ENCODE results near the gene SHH.

DNA sequence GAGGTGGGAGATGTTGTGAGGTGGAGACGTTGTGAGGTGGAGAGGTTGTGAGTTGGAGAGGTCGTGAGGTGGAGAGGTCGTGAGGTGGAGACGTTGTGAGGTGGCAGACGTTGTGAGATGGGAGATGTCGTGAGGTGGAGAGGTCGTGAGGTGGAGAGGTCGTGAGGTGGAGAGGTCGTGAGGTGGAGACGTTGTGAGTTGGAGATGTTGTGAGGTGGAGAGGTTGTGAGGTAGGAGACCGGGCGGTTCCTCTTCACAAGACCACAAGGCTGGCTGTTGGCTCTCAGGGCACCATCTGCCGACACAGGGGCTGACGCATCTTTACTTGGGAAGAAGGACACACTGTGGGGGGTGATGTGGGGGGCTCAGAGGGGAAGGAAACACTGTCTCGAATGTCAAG lies 34.7 kb upstream of the SHH start:
- TF ChIP-seq, protein P1, sequence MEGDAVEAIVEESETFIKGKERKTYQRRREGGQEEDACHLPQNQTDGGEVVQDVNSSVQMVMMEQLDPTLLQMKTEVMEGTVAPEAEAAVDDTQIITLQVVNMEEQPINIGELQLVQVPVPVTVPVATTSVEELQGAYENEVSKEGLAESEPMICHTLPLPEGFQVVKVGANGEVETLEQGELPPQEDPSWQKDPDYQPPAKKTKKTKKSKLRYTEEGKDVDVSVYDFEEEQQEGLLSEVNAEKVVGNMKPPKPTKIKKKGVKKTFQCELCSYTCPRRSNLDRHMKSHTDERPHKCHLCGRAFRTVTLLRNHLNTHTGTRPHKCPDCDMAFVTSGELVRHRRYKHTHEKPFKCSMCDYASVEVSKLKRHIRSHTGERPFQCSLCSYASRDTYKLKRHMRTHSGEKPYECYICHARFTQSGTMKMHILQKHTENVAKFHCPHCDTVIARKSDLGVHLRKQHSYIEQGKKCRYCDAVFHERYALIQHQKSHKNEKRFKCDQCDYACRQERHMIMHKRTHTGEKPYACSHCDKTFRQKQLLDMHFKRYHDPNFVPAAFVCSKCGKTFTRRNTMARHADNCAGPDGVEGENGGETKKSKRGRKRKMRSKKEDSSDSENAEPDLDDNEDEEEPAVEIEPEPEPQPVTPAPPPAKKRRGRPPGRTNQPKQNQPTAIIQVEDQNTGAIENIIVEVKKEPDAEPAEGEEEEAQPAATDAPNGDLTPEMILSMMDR (tag by site-specific recombination; IDR thresholded peaks at IDR 0.05) = no peak
- TF ChIP-seq ZNF416 (tag by site-specific recombination; IDR thresholded peaks at IDR 0.05) (no peak), ZNF629 (tag by site-specific recombination; IDR thresholded peaks at IDR 0.05) (no peak), GLI4 (tag by site-specific recombination; IDR thresholded peaks at IDR 0.05) (no peak)
- TF ChIP-seq, protein P2, sequence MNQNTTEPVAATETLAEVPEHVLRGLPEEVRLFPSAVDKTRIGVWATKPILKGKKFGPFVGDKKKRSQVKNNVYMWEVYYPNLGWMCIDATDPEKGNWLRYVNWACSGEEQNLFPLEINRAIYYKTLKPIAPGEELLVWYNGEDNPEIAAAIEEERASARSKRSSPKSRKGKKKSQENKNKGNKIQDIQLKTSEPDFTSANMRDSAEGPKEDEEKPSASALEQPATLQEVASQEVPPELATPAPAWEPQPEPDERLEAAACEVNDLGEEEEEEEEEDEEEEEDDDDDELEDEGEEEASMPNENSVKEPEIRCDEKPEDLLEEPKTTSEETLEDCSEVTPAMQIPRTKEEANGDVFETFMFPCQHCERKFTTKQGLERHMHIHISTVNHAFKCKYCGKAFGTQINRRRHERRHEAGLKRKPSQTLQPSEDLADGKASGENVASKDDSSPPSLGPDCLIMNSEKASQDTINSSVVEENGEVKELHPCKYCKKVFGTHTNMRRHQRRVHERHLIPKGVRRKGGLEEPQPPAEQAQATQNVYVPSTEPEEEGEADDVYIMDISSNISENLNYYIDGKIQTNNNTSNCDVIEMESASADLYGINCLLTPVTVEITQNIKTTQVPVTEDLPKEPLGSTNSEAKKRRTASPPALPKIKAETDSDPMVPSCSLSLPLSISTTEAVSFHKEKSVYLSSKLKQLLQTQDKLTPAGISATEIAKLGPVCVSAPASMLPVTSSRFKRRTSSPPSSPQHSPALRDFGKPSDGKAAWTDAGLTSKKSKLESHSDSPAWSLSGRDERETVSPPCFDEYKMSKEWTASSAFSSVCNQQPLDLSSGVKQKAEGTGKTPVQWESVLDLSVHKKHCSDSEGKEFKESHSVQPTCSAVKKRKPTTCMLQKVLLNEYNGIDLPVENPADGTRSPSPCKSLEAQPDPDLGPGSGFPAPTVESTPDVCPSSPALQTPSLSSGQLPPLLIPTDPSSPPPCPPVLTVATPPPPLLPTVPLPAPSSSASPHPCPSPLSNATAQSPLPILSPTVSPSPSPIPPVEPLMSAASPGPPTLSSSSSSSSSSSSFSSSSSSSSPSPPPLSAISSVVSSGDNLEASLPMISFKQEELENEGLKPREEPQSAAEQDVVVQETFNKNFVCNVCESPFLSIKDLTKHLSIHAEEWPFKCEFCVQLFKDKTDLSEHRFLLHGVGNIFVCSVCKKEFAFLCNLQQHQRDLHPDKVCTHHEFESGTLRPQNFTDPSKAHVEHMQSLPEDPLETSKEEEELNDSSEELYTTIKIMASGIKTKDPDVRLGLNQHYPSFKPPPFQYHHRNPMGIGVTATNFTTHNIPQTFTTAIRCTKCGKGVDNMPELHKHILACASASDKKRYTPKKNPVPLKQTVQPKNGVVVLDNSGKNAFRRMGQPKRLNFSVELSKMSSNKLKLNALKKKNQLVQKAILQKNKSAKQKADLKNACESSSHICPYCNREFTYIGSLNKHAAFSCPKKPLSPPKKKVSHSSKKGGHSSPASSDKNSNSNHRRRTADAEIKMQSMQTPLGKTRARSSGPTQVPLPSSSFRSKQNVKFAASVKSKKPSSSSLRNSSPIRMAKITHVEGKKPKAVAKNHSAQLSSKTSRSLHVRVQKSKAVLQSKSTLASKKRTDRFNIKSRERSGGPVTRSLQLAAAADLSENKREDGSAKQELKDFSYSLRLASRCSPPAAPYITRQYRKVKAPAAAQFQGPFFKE (tag by site-specific recombination; IDR thresholded peaks at IDR 0.05; ENCODE audit: borderline replicate concordance) = no peak
